ENCODE measurements around the gene DRD2. TPM values are rescaled to one million over a fixed set of nuclear protein-coding genes. Genes with fewer than 3 reads are reported as not detected.

DRD2 gene
- total and polyA plus RNA-seq, 12 donors = 0.01 to 0.09 TPM; not detected in 10

GRCh38 chr11:113448316-113448677 lies 26.9 kb downstream of the DRD2 start:
- TF ChIP-seq, protein P1, sequence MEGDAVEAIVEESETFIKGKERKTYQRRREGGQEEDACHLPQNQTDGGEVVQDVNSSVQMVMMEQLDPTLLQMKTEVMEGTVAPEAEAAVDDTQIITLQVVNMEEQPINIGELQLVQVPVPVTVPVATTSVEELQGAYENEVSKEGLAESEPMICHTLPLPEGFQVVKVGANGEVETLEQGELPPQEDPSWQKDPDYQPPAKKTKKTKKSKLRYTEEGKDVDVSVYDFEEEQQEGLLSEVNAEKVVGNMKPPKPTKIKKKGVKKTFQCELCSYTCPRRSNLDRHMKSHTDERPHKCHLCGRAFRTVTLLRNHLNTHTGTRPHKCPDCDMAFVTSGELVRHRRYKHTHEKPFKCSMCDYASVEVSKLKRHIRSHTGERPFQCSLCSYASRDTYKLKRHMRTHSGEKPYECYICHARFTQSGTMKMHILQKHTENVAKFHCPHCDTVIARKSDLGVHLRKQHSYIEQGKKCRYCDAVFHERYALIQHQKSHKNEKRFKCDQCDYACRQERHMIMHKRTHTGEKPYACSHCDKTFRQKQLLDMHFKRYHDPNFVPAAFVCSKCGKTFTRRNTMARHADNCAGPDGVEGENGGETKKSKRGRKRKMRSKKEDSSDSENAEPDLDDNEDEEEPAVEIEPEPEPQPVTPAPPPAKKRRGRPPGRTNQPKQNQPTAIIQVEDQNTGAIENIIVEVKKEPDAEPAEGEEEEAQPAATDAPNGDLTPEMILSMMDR (IDR thresholded peaks at IDR 0.05) = no peak
- intact Hi-C loops (cut with DNase I) = no loop called here
- peaks cover 0 to 4% (median 0%) of the 10 kb centered on the region in 9 donors for H3K4me1 ChIP-seq
- peaks cover 0 to 35% (median 5%) of the 10 kb centered on the region in 7 donors for H3K27me3 ChIP-seq
- WGBS, 2 donors = 35 to 38% methylated on average over 5 of the region's 5 CpGs
- ATAC-seq (peak in 2 of 8 donors; percentile 42 to 52), DNase-seq (no peak)
- no peaks in the 10 kb centered on the region for H3K9me3 ChIP-seq
- no peak overlapping the region for H3K27ac ChIP-seq
- H3K4me3 ChIP-seq = no peak overlapping the region
- H3K36me3 ChIP-seq = no peaks in the 10 kb centered on the region

DNA sequence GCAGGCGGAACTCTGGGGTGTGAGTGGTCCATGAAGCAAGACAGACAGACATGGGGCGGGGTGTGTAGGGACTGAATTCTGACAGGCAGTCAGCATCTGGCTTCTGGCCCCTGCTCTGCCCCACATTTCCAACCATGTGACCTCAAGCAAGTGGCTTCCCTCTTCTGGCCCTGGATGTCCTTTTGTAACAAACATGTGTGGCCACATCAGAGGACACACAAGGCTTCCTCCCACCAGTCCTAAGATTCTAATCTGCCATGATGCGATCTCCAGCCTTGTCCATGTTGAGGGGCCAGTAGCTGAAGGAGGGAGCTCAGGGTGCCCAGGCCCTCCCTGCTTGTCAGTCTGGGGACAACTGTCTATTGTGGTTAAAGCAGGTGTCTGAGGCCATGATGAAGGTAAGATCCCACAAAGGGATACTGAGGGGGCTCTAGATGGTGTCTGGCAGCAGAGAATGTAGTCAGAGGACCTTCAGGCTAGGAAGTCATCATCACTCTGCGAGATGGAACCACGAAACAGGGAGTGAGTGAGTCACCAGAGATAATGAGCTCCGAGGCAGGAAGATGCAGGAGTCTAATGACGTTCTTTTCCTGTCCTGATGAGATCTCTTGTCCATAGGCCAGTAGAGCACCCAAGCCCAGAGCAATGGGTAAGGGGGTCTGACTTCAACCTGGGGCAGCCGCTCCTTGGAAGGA lies 27.4 kb downstream of the DRD2 start:
- WGBS, 2 donors = 47 to 50% methylated on average over 8 of the region's 8 CpGs
- Histone ChIP-seq H3K27me3 (peaks cover 0 to 40% (median 5%) of the 10 kb centered on the region in 7 donors), H3K36me3 (no peaks in the 10 kb centered on the region), H3K4me1 (peaks cover 0 to 4% (median 0%) of the 10 kb centered on the region in 9 donors), H3K4me3 (no peak overlapping the region), H3K27ac (no peak overlapping the region), H3K9me3 (no peaks in the 10 kb centered on the region)
- TF ChIP-seq, protein P1 (IDR thresholded peaks at IDR 0.05) = no peak
- intact Hi-C loops (cut with DNase I) = no loop called here
- DNase-seq (no peak), ATAC-seq (peak in 3 of 8 donors; percentile 27 to 48 (median 38))

- Histone ChIP-seq H3K36me3 (no peaks in the 10 kb centered on the region), H3K4me3 (no peak overlapping the region), H3K27ac (no peak overlapping the region), H3K9me3 (no peaks in the 10 kb centered on the region), H3K4me1 (peaks cover 0 to 4% (median 0%) of the 10 kb centered on the region in 9 donors), H3K27me3 (peaks cover 0 to 47% (median 5%) of the 10 kb centered on the region in 7 donors)
- DNase-seq (no peak), ATAC-seq (no peak)
- intact Hi-C loops (cut with DNase I) = no loop called here
- TF ChIP-seq, protein P1 (IDR thresholded peaks at IDR 0.05) = no peak
- WGBS, 2 donors = 79 to 82% methylated on average over 6 of the region's 6 CpGs
These were observed 28.3 kb downstream of the DRD2 start for GRCh38 chr11:113446938-113447337.

GRCh38 chr11:113446112-113446511 lies 29.1 kb downstream of the DRD2 start:
- no peaks in the 10 kb centered on the region for H3K9me3 ChIP-seq
- peaks cover 0 to 4% (median 0%) of the 10 kb centered on the region in 9 donors for H3K4me1 ChIP-seq
- DNase-seq = no peak
- H3K4me3 ChIP-seq = no peak overlapping the region
- H3K27ac ChIP-seq = no peak overlapping the region
- peaks cover 0 to 53% (median 13%) of the 10 kb centered on the region in 7 donors for H3K27me3 ChIP-seq
- intact Hi-C loops (cut with DNase I) = no loop called here
- WGBS, 2 donors = 53 to 61% methylated on average over 6 of the region's 6 CpGs
- H3K36me3 ChIP-seq = no peaks in the 10 kb centered on the region
- ATAC-seq = no peak
- TF ChIP-seq, protein P1 (IDR thresholded peaks at IDR 0.05) = no peak

All from heart right ventricle (tissue), 16 donors.